ENCODE measurements around the gene TM7SF3.

The TM7SF3 gene

DNA sequence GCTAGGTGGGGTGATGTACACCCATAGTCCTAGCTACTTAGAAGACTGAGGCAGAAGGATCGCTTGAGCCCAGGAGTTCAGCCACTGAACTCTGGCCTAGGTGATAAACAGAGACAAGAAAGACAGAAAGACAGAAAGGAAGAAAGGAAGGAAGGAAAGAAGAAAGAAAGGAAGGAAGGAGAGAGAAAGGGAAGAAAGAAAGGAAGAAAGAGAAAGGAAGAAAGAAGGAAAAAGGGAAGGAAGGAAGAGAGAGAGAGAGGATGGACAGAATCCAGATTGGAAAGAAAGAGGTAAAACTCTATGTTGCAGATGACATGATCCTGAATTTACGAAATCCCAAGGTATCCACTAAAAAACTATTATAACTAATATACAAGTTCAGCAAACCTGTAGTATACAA lies 84.6 kb downstream of the TM7SF3 start:
- no peak for DNase-seq (ENCODE audit: low read depth in 2 of 2)

DNA sequence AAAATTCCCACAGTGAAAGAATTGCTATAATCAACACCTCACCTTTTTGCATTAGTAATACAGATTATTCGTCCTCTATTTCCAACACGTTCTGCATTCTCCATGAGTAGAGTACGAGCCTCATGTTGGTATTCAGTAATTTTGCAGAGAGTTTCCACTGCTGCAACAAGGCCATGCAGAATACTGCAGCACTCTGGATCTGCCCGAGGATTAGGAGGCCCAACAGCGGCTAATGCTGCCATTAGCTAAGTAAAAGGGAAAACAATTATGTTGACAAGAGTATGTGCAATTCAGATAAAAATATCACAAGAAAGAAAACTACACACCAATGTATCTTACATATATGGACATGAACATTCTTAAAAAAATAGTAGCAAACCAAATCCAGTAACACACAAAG lies 85.5 kb downstream of the TM7SF3 start:
- DNase-seq (ENCODE audit: low read depth in 2 of 2), result no peak

Measured in stimulated activated CD4-positive, alpha-beta T cell treated with anti-CD3 and anti-CD28 coated beads, Interleukin-15, amount 100 ng/mL, for 48 hours (primary cell).